A549 treated with ZK216348 at 1 μM for 4 hours (cell line): ENCODE data around the gene TNNT3. TPM values are rescaled to one million over a fixed set of nuclear protein-coding genes. Genes with fewer than 3 reads are reported as not detected.

ENCODE experiments used
- total RNA-seq: library from RNA; stranded (reverse); fragments of 200-300 nt; extraction: Qiagen RNA extraction; gene quantifications from 5 replicates; pipeline ENCODE4 v1.2.3, GENCODE V29; 2022; ENCODE audit warnings: low read depth

TNNT3 gene
- 0.27 TPM in 1 of 5 replicates, not detected in the others for total RNA-seq

DNA sequence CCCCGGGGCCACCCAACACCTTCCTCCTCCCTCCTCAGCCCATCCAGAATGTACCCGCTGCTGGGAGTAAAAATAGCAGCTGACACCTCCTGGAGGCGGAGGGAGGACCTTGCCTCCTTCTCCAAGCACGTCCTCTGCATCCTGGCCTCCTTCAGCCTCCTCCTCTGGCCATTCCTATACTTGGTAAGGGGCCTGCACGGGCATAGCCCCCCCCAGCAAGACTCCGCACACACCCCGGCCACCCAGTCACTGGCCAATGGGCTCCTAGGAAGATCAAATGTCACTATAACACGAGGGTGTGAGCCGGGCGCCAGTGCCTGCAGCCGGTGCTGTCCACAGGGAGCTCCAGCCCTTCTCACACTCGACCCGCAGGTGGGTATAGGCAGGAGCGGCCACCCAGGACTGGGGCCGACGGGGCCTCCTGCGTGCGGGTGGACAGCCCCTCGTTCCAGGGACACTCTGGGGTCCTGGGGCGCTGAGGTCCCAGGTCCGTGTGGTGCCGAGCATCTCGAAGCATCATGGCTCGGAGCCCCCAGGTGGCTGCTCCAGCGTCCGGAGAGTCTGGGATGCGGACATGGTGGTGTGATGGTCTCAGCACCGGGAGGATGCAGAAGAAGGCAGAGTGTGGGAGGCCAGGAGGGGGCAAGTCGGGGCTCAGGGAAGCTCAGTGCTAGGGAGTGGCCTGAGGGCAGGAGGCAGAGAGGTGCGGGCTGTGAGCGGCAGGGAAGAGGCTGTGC lies at the start of gene TNNT3:
TNNT3 (plus strand) TSS at position 313 of the 737 bp plus-strand sequence. CDS start 3,172 bp downstream, outside the sequence.

GRCh38 chr11:1891831-1892115 lies 27.7 kb upstream of the TNNT3 start, which contains the start of gene PRR33:
Gene PRR33 (minus strand): TSS chr11:1891895. CDS start chr11:1890584, 1,311 bp downstream.

GRCh38 chr11:1946812-1947484 lies 27.4 kb downstream of the TNNT3 start, which contains the start of gene MRPL23:
Gene MRPL23 (plus strand): TSS chr11:1947332. CDS start chr11:1947363, 31 bp downstream.

Other genes with a start within 250 kb of the TNNT3 start
- gene KRTAP5-6, start 222.5 kb upstream of the TNNT3 start, total RNA-seq = not detected in 5 replicates
- 0.71 to 1.6 TPM (median 0.99 TPM) in 5 replicates for gene IFITM10, start 169.1 kb upstream of the TNNT3 start, total RNA-seq
- gene CTSD, start 155.8 kb upstream of the TNNT3 start, total RNA-seq = 251 to 557 TPM (median 487 TPM) in 5 replicates
- gene SYT8, start 84.7 kb upstream of the TNNT3 start, total RNA-seq = 0.41 to 0.51 TPM in 2 of 5 replicates, not detected in the others
- 0.39 TPM in 1 of 5 replicates, not detected in the others for gene TNNI2, start 80.7 kb upstream of the TNNT3 start, total RNA-seq
- gene LSP1, start 66.6 kb upstream of the TNNT3 start, total RNA-seq = 1.2 to 2.7 TPM (median 1.8 TPM) in 5 replicates
- not detected in 5 replicates for gene PRR33, start 27.8 kb upstream of the TNNT3 start, total RNA-seq
- gene MRPL23, start 27.6 kb downstream of the TNNT3 start, total RNA-seq = 123 to 167 TPM (median 160 TPM) in 5 replicates
- gene H19, start 78.1 kb downstream of the TNNT3 start, total RNA-seq = 6.6 to 16.7 TPM (median 12.0 TPM) in 5 replicates
- gene IGF2, start 219.7 kb downstream of the TNNT3 start, total RNA-seq = 1.9 to 3.3 TPM (median 3.1 TPM) in 5 replicates
- gene INS, start 241.5 kb downstream of the TNNT3 start, total RNA-seq = not detected in 5 replicates